HepG2 (cell line): ENCODE results near the gene FLG2. TPM values are rescaled to one million over a fixed set of nuclear protein-coding genes. Genes with fewer than 3 reads are reported as not detected.

Source experiments
- ATAC-seq: fragments of 200-7000 bp; cut with Tn5 transposase; 3 replicates; pipeline ENCODE4 v1.9.1; 2020; ENCODE audit warnings: mild to moderate bottlenecking, moderate library complexity
- BruUV-seq: library from RNA; stranded (reverse); fragments of 400-500 nt; replicated peaks from 2 replicates; lab custom pipeline; 2021; lab: Mats Ljungman, UMichigan
- CTCF ChIA-PET: fragments of 300-600 bp; formaldehyde crosslinking; extraction: SDS; loops from one replicate; lab custom pipeline; 2021; ENCODE audit warnings: low total read pairs, inconsistent platforms, low intra/inter-chr PET ratio; lab: Yijun Ruan, JAX
- POLR2A ChIA-PET: fragments of 350-600 bp; sonication (Branson Sonifier 250); formaldehyde crosslinking; loops from one replicate; lab custom pipeline; 2020; ENCODE audit warnings: antibody characterized with exemption, inconsistent platforms; lab: Yijun Ruan, JAX
- DNase-seq: peaks from one replicate; pipeline ENCODE4 v3.0.0-alpha.2; 2015; ENCODE audit warnings: low spot score
- FAIRE-seq: peaks from 3 replicates; lab custom pipeline; 2011; peaks lifted over from hg19 to GRCh38; lab: Jason Lieb, UNC
- H2AFZ ChIP-seq: one replicate; pipeline ENCODE4 v1.6.1; 2011; ENCODE audit warnings: low read length, inconsistent platforms
- H3K27ac ChIP-seq: fragments of 300-600 bp; 3 replicates; pipeline ENCODE4 v1.8.0; 2011; ENCODE audit warnings: mixed run types, mild to moderate bottlenecking, mixed read lengths, low read length, inconsistent platforms; ENCODE audit not compliant: insufficient read depth; ENCODE audit errors: extremely low read length
- H3K27me3 ChIP-seq, 2 experiments: fragments of 200-600 bp in 1 of 2; 2 replicates in 1 of 2; 3 replicates in 1 of 2; pipeline versions ENCODE4 v1.6.0 to v1.8.0; 2011; ENCODE audit warnings: low read length in 2 of 2, mild to moderate bottlenecking in 2 of 2, moderate library complexity in 2 of 2, inconsistent platforms in 1 of 2; ENCODE audit not compliant: insufficient read depth in 2 of 2, control insufficient read depth in 1 of 2
- H3K36me3 ChIP-seq, 2 experiments: fragments of 200-600 bp in 1 of 2; replicated peaks in 1 of 2; 2 replicates in 1 of 2; 3 replicates in 1 of 2; pipeline versions ENCODE4 v1.5.1 to v1.8.0; 2011; ENCODE audit warnings: low read length in 2 of 2, inconsistent platforms in 1 of 2; ENCODE audit not compliant: insufficient read depth in 2 of 2, control insufficient read depth in 1 of 2
- H3K4me1 ChIP-seq: 2 replicates; pipeline ENCODE4 v1.5.1; 2012; ENCODE audit warnings: low read length, inconsistent platforms; ENCODE audit not compliant: insufficient read depth
- H3K4me2 ChIP-seq: 2 replicates; pipeline ENCODE4 v1.6.0; 2011; ENCODE audit warnings: low read depth, low read length, inconsistent platforms
- H3K4me3 ChIP-seq, 3 experiments: fragments of 200-600 bp in 1 of 3; sonication (generic), shearing (Covaris generic) in 1 of 3; replicated peaks in 1 of 3; 2 replicates each; pipeline ENCODE4 v1.5.1; 2011 to 2016; ENCODE audit warnings: low read length in 3 of 3, inconsistent platforms in 2 of 3, low read depth in 2 of 3, mild to moderate bottlenecking in 2 of 3, control low read depth in 1 of 3, mixed read lengths in 1 of 3; ENCODE audit not compliant: insufficient read depth in 1 of 3
- H3K79me2 ChIP-seq: one replicate; pipeline ENCODE4 v1.6.1; 2011; ENCODE audit warnings: low read length, inconsistent platforms; ENCODE audit not compliant: insufficient read depth
- H3K9ac ChIP-seq: 2 replicates; pipeline ENCODE4 v1.6.0; 2011; ENCODE audit warnings: mild to moderate bottlenecking, low read depth, low read length, inconsistent platforms; ENCODE audit not compliant: insufficient read depth
- H3K9me3 ChIP-seq: 2 replicates; pipeline ENCODE4 v1.5.1; 2012; ENCODE audit warnings: mild to moderate bottlenecking, low read length
- H4K20me1 ChIP-seq: 2 replicates; pipeline ENCODE4 v1.6.0; 2011; ENCODE audit warnings: inconsistent platforms, mild to moderate bottlenecking, low read length, moderate library complexity; ENCODE audit not compliant: insufficient read depth
- HNRNPK ChIP-seq: fragments of 200-400 bp; formaldehyde crosslinking; IDR thresholded peaks from 2 replicates; pipeline ENCODE4 v1.6.1; 2018; ENCODE audit warnings: low read length, low read depth, moderate library complexity, mild to moderate bottlenecking; ENCODE audit not compliant: poor library complexity, severe bottlenecking
- MAFK ChIP-seq, 2 experiments: IDR thresholded peaks in 1 of 2; conservative IDR thresholded peaks in 1 of 2; 2 replicates each; pipeline ENCODE4 v1.6.1; 2011; ENCODE audit warnings: improper control_type of control experiment in 2 of 2, low read length in 2 of 2
- NFIB ChIP-seq: sonication (generic); formaldehyde crosslinking; IDR thresholded peaks from 2 replicates; pipeline ENCODE4 v1.9.0; 2021; ENCODE audit warnings: missing genetic modification reagents, mild to moderate bottlenecking, borderline replicate concordance
- PRMT3 ChIP-seq: sonication (generic); formaldehyde crosslinking; IDR thresholded peaks from 2 replicates; pipeline ENCODE4 v1.8.1; 2022; ENCODE audit warnings: low read depth, mild to moderate bottlenecking, moderate library complexity, missing genetic modification reagents, borderline replicate concordance
- ZBTB49 ChIP-seq: sonication (generic); formaldehyde crosslinking; IDR thresholded peaks from 2 replicates; pipeline ENCODE4 v1.4.0; 2020; ENCODE audit warnings: missing genetic modification reagents, borderline replicate concordance
- ZNF75D ChIP-seq: sonication (generic); formaldehyde crosslinking; IDR thresholded peaks from 2 replicates; pipeline ENCODE4 v1.8.1; 2023; ENCODE audit warnings: missing genetic modification reagents, mild to moderate bottlenecking, borderline replicate concordance
- WGBS: methylation state at CpG from one replicate; pipeline ENCODE4 v1.1.6; 2017; ENCODE audit warnings: low lambda C conversion rate; 5-methylcytosine and 5-hydroxymethylcytosine counted together
- in situ Hi-C: cut with HindIII; loops from 2 replicates; pipeline ENCODE4 v1.10.0; 2017; ENCODE audit warnings: low pct_unique_long_range_greater_than_20kb; ENCODE audit not compliant: extremely low pct_ligation_motif_present
- intact Hi-C: fragments of 100-400 bp; cut with micrococcal nuclease; formaldehyde crosslinking; loops from one replicate; pipeline ENCODE4 v1.10.0; 2022; ENCODE audit not compliant: unreplicated experiment
- polyA plus RNA-seq, 8 experiments: library from polyadenylated mRNA; depleted of rRNA in 3 of 8; stranded (reverse) in 7 of 8; unstranded in 1 of 8; fragments of >200 nt; fragmentation: Illumina TruSeq in 4 of 8; extraction: Trizol in 4 of 8; gene quantifications; 2 replicates each; pipeline versions ENCODE4 v1.2.1 to v1.2.3, GENCODE V29; 2011 to 2016; ENCODE audit warnings: low read depth in 4 of 8, missing spikeins in 1 of 8, mixed read lengths in 1 of 8; ENCODE audit not compliant: insufficient read depth in 1 of 8
- total RNA-seq, 5 experiments: library from RNA; depleted of rRNA; stranded (reverse); fragments of >200 nt; fragmentation: Illumina TruSeq; extraction: Trizol; gene quantifications; 2 replicates each; pipeline ENCODE4 v1.2.3, GENCODE V29; 2016; ENCODE audit warnings: low read depth in 1 of 5
- TF ChIP-seq, protein P1 (sequence below): sonication (generic); formaldehyde crosslinking; conservative IDR thresholded peaks from 2 replicates; pipeline ENCODE4 v1.8.0; 2022; ENCODE audit warnings: low read depth, missing genetic modification reagents
- TF ChIP-seq, protein P2 (sequence below): sonication (generic); formaldehyde crosslinking; IDR thresholded peaks from 2 replicates; pipeline ENCODE4 v1.5.0; 2020; ENCODE audit warnings: mild to moderate bottlenecking, missing genetic modification reagents, moderate library complexity

Gene FLG2
- total and polyA plus RNA-seq, 2 of the 13 experiments (the other 11 are each of a cell fraction or from before 2014, with no cell fraction given) = not detected

DNA sequence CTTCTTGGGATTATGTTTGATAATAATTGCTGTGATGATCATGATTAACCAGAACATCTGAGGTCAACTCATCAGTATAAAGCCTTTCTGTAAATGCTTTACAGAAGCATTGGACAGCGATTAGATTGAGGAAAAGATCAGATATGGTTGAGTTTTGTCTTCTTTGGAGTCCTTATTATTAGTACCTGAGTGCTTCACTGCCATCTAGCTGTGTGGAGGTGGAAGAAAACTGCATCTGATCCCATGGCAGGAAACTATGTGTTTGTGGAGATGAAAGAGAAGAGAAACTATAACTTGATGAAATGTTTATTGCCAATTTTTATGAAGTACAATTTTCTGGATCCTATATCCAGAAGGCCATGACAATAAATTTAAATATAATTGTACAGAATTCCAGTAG is 11.4 kb downstream of the FLG2 start:
- FAIRE-seq (no peak), DNase-seq (no peak), ATAC-seq (no peak)
- H3K27me3 ChIP-seq = no peaks in the 10 kb centered on the region
- H3K4me2 ChIP-seq = no peak overlapping the region
- no peak overlapping the region for H3K9ac ChIP-seq
- BruUV-seq = no TSS peak
- ChIA-PET POLR2A (no interaction called here), CTCF (no interaction called here)
- intact Hi-C loops (loop anchor here (10.0 kb wide), 1 partner anchor 294 kb away; no protein-coding TSS in a partner anchor), in situ Hi-C loops (no loop called here)
- H3K36me3 ChIP-seq = no peaks in the 10 kb centered on the region
- H2AFZ ChIP-seq = no peak overlapping the region
- H3K79me2 ChIP-seq = no peaks in the 10 kb centered on the region
- no peaks in the 10 kb centered on the region for H4K20me1 ChIP-seq
- H3K27ac ChIP-seq = no peak overlapping the region
- no peak overlapping the region for H3K4me3 ChIP-seq
- no peaks in the 10 kb centered on the region for H3K4me1 ChIP-seq
- WGBS = 4% methylated on average over 1 of the region's 1 CpG
- TF ChIP-seq ZBTB49 (CRISPR knock-in tag) (no peak), PRMT3 (CRISPR knock-in tag) (no peak)
- TF ChIP-seq, all 625 proteins: peak for 0
- peaks cover 15% of the 10 kb centered on the region for H3K9me3 ChIP-seq

DNA sequence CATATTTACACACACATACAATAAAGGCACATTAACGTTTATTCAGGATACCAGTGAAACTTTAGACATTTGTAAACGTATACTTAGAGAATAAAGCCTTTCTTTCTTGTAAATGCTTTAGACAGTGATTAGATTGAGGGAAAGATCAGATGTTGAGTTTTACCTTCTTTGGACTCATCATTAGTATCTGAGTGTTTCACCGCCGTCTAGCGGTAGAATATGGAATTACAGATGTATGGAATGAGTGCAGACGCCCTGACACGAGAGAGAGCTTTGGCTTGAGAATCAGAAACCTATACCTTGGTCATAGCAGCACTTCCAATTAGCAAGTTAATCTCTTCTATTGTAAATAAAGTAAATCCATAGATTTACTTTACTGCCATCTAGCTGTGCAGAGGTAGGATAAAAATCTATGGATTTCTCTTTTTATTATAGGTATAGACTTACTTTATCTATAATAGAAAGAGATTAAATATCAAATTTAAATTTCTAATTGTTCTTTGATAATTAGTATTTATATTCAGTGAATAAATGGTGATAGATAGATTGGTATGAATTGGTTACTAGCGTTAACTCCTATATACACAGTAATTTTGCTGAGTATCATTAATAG is 12.6 kb downstream of the FLG2 start:
- WGBS = 0% methylated on average over 8 of the region's 8 CpGs
- TF ChIP-seq HNRNPK (no peak), MAFK (conservative IDR thresholded peaks at IDR 0.05 in 1 of 2, IDR thresholded peaks at IDR 0.05 in 1 of 2; ENCODE audit: low read length in 2 of 2) (peak; percentile 32 to 48; a peak in 1 of 4 replicates), NFIB (CRISPR knock-in tag) (no peak), ZNF75D (CRISPR knock-in tag) (no peak)
- TF ChIP-seq, protein P1, sequence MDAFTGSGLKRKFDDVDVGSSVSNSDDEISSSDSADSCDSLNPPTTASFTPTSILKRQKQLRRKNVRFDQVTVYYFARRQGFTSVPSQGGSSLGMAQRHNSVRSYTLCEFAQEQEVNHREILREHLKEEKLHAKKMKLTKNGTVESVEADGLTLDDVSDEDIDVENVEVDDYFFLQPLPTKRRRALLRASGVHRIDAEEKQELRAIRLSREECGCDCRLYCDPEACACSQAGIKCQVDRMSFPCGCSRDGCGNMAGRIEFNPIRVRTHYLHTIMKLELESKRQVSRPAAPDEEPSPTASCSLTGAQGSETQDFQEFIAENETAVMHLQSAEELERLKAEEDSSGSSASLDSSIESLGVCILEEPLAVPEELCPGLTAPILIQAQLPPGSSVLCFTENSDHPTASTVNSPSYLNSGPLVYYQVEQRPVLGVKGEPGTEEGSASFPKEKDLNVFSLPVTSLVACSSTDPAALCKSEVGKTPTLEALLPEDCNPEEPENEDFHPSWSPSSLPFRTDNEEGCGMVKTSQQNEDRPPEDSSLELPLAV (CRISPR knock-in tag) = no peak
- TF ChIP-seq, protein P2, sequence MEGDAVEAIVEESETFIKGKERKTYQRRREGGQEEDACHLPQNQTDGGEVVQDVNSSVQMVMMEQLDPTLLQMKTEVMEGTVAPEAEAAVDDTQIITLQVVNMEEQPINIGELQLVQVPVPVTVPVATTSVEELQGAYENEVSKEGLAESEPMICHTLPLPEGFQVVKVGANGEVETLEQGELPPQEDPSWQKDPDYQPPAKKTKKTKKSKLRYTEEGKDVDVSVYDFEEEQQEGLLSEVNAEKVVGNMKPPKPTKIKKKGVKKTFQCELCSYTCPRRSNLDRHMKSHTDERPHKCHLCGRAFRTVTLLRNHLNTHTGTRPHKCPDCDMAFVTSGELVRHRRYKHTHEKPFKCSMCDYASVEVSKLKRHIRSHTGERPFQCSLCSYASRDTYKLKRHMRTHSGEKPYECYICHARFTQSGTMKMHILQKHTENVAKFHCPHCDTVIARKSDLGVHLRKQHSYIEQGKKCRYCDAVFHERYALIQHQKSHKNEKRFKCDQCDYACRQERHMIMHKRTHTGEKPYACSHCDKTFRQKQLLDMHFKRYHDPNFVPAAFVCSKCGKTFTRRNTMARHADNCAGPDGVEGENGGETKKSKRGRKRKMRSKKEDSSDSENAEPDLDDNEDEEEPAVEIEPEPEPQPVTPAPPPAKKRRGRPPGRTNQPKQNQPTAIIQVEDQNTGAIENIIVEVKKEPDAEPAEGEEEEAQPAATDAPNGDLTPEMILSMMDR (CRISPR knock-in tag) = peak; percentile 70

More for the DNA sequence above, 12.6 kb downstream of the FLG2 start:
- DNase-seq = peak; percentile 50
- BruUV-seq = no TSS peak
- peak; percentile 46; the same call in 2 of the 3 replicates for ATAC-seq
- Histone ChIP-seq H3K36me3 (no peaks in the 10 kb centered on the region), H3K27ac (no peak overlapping the region), H3K4me2 (no peak overlapping the region), H3K9ac (no peak overlapping the region), H3K27me3 (no peaks in the 10 kb centered on the region), H4K20me1 (no peaks in the 10 kb centered on the region), H3K4me1 (no peaks in the 10 kb centered on the region), H3K4me3 (no peak overlapping the region), H2AFZ (no peak overlapping the region), H3K9me3 (peaks cover 3% of the 10 kb centered on the region), H3K79me2 (no peaks in the 10 kb centered on the region)
- in situ Hi-C loops (no loop called here), intact Hi-C loops (loop anchor here (2.0 to 10.0 kb wide), 3 partner anchors 112 to 292 kb away; no protein-coding TSS in a partner anchor)
- CTCF ChIA-PET = interaction anchor here (1.3 kb wide), 1 partner anchor 205 kb away, joined by 3 read pairs; no protein-coding TSS in a partner anchor
- FAIRE-seq = peak; percentile 52
- POLR2A ChIA-PET = no interaction called here
